Astrocyte (in vitro differentiated cells and primary cell): ENCODE results near the gene METTL15. TPM values are rescaled to one million over a fixed set of nuclear protein-coding genes. Genes with fewer than 3 reads are reported as not detected.
A peak's percentile ranks its signal among the peaks of the same experiment; 100 is the strongest.

Source experiments
- DNase-seq: peaks from one replicate; pipeline ENCODE4 v3.0.0-alpha.2; 2010; ENCODE audit warnings: low read depth
- FAIRE-seq: peaks from 2 replicates; lab custom pipeline; 2011; peaks lifted over from hg19 to GRCh38; lab: Jason Lieb, UNC
- H2AFZ ChIP-seq: 2 replicates; pipeline ENCODE4 v1.6.0; 2012; ENCODE audit warnings: low read depth, low read length, inconsistent platforms
- H3K27ac ChIP-seq: 2 replicates; pipeline ENCODE4 v1.5.1; 2011; ENCODE audit warnings: low read depth, low read length, inconsistent platforms
- H3K27me3 ChIP-seq: 2 replicates; pipeline ENCODE4 v1.6.0; 2011; ENCODE audit warnings: low read length, inconsistent platforms; ENCODE audit not compliant: insufficient read depth
- H3K36me3 ChIP-seq: 2 replicates; pipeline ENCODE4 v1.5.1; 2011; ENCODE audit warnings: low read length, inconsistent platforms; ENCODE audit not compliant: insufficient read depth
- H3K4me1 ChIP-seq: 2 replicates; pipeline ENCODE4 v1.5.1; 2011; ENCODE audit warnings: low read length, inconsistent platforms; ENCODE audit not compliant: insufficient read depth
- H3K4me2 ChIP-seq: 2 replicates; pipeline ENCODE4 v1.6.0; 2012; ENCODE audit warnings: low read length, inconsistent platforms
- H3K4me3 ChIP-seq: 2 replicates; pipeline ENCODE4 v1.5.1; 2011; ENCODE audit warnings: low read depth, mild to moderate bottlenecking, low read length, inconsistent platforms; ENCODE audit not compliant: insufficient read depth
- H3K79me2 ChIP-seq: 2 replicates; pipeline ENCODE4 v1.6.0; 2012; ENCODE audit warnings: mild to moderate bottlenecking, low read length, inconsistent platforms; ENCODE audit not compliant: insufficient read depth
- H3K9ac ChIP-seq: 2 replicates; pipeline ENCODE4 v1.6.0; 2012; ENCODE audit warnings: mild to moderate bottlenecking, low read length, inconsistent platforms
- H3K9me3 ChIP-seq: 2 replicates; pipeline ENCODE4 v1.5.1; 2012; ENCODE audit warnings: low read depth, mild to moderate bottlenecking, low read length, inconsistent platforms; ENCODE audit not compliant: insufficient read depth
- H4K20me1 ChIP-seq: 2 replicates; pipeline ENCODE4 v1.6.0; 2012; ENCODE audit warnings: low read length, inconsistent platforms; ENCODE audit not compliant: insufficient read depth
- H3K27ac Mint-ChIP-seq: one replicate; pipeline ENCODE4 v1.8.0; 2021; ENCODE audit warnings: mild to moderate bottlenecking, mixed read lengths; ENCODE audit not compliant: unreplicated experiment
- H3K27me3 Mint-ChIP-seq: one replicate; pipeline ENCODE4 v1.8.0; 2021; ENCODE audit warnings: low read depth, mixed read lengths; ENCODE audit not compliant: unreplicated experiment
- H3K36me3 Mint-ChIP-seq: one replicate; pipeline ENCODE4 v1.8.0; 2021; ENCODE audit warnings: low read depth, mixed read lengths; ENCODE audit not compliant: unreplicated experiment
- H3K4me1 Mint-ChIP-seq: one replicate; pipeline ENCODE4 v1.8.0; 2021; ENCODE audit warnings: low read depth, mixed read lengths; ENCODE audit not compliant: unreplicated experiment
- H3K4me3 Mint-ChIP-seq: one replicate; pipeline ENCODE4 v1.8.0; 2021; ENCODE audit warnings: mild to moderate bottlenecking, moderate library complexity, mixed read lengths; ENCODE audit not compliant: unreplicated experiment
- H3K9me3 Mint-ChIP-seq: one replicate; pipeline ENCODE4 v1.8.0; 2021; ENCODE audit warnings: mild to moderate bottlenecking, mixed read lengths; ENCODE audit not compliant: unreplicated experiment
- CTCF ChIP-seq: IDR thresholded peaks from 2 replicates; pipeline ENCODE4 v1.5.1; 2011; ENCODE audit warnings: low read depth, mild to moderate bottlenecking, inconsistent platforms, low read length, moderate library complexity; ENCODE audit not compliant: insufficient read depth
- EZH2 ChIP-seq: IDR thresholded peaks from 2 replicates; pipeline ENCODE4 v1.6.1; 2012; ENCODE audit warnings: mild to moderate bottlenecking, low read length, inconsistent platforms; ENCODE audit not compliant: insufficient read depth
- total RNA-seq: library from RNA; stranded (reverse); gene quantifications from 2 replicates; pipeline ENCODE4 v1.2.1, GENCODE V29; 2021

METTL15 gene
- total RNA-seq, 1 donor from 2014 or later, result 10.8 TPM

GRCh38 chr11:28110108-28110820, 2.1 kb downstream of the METTL15 start:
- peak overlapping the region; percentile 77 for H2AFZ ChIP-seq
- DNase-seq (peak; percentile 69), FAIRE-seq (no peak)
- H3K4me1 ChIP-seq, result peaks cover 11% of the 10 kb centered on the region
- H3K79me2 ChIP-seq, result peaks cover 73% of the 10 kb centered on the region
- Mint-ChIP-seq H3K27me3 (no peaks in the 10 kb centered on the region), H3K4me3 (peak overlapping the region; percentile 97), H3K27ac (peak overlapping the region; percentile 97), H3K36me3 (peaks cover 6% of the 10 kb centered on the region), H3K9me3 (no peaks in the 10 kb centered on the region), H3K4me1 (peaks cover 13% of the 10 kb centered on the region)
- no peaks in the 10 kb centered on the region for H3K36me3 ChIP-seq
- peak overlapping the region; percentile 87 for H3K4me3 ChIP-seq
- H3K9me3 ChIP-seq, result no peaks in the 10 kb centered on the region
- no peaks in the 10 kb centered on the region for H4K20me1 ChIP-seq
- H3K27me3 ChIP-seq, result no peaks in the 10 kb centered on the region
- peak overlapping the region; percentile 89 for H3K4me2 ChIP-seq
- TF ChIP-seq CTCF, result no peak
- TF ChIP-seq EZH2, result no peak
- H3K27ac ChIP-seq, result peak overlapping the region; percentile 95
- peak overlapping the region; percentile 98 for H3K9ac ChIP-seq

- Histone ChIP-seq H3K27ac (peak overlapping the region; percentile 95), H3K27me3 (no peaks in the 10 kb centered on the region), H3K79me2 (peaks cover 68% of the 10 kb centered on the region), H3K9me3 (no peaks in the 10 kb centered on the region), H3K9ac (peak overlapping the region; percentile 98), H3K4me3 (peak overlapping the region; percentile 87), H2AFZ (peak overlapping the region; percentile 77), H3K36me3 (no peaks in the 10 kb centered on the region), H4K20me1 (no peaks in the 10 kb centered on the region), H3K4me2 (peak overlapping the region; percentile 89), H3K4me1 (peaks cover 11% of the 10 kb centered on the region)
- Mint-ChIP-seq H3K27me3 (no peaks in the 10 kb centered on the region), H3K4me3 (peak overlapping the region; percentile 97), H3K36me3 (peaks cover 6% of the 10 kb centered on the region), H3K4me1 (peaks cover 13% of the 10 kb centered on the region), H3K27ac (peak overlapping the region; percentile 97), H3K9me3 (no peaks in the 10 kb centered on the region)
- DNase-seq, result peak; percentile 22
- no peak for FAIRE-seq
- TF ChIP-seq CTCF (no peak), EZH2 (no peak)
Measured at GRCh38 chr11:28110821-28111200, 2.6 kb downstream of the METTL15 start.

- H3K4me1 ChIP-seq, result peaks cover 5% of the 10 kb centered on the region
- no peak overlapping the region for H3K9ac ChIP-seq
- FAIRE-seq, result no peak
- H3K4me2 ChIP-seq, result no peak overlapping the region
- Mint-ChIP-seq H3K27me3 (no peaks in the 10 kb centered on the region), H3K36me3 (peaks cover 6% of the 10 kb centered on the region), H3K9me3 (no peaks in the 10 kb centered on the region), H3K27ac (no peak overlapping the region), H3K4me1 (peaks cover 17% of the 10 kb centered on the region), H3K4me3 (no peak overlapping the region)
- H3K79me2 ChIP-seq, result peaks cover 42% of the 10 kb centered on the region
- H3K4me3 ChIP-seq, result no peak overlapping the region
- no peaks in the 10 kb centered on the region for H3K27me3 ChIP-seq
- H4K20me1 ChIP-seq, result no peaks in the 10 kb centered on the region
- H3K36me3 ChIP-seq, result no peaks in the 10 kb centered on the region
- TF ChIP-seq EZH2 (no peak), CTCF (no peak)
- H3K27ac ChIP-seq, result no peak overlapping the region
- no peak overlapping the region for H2AFZ ChIP-seq
- no peak for DNase-seq
- H3K9me3 ChIP-seq, result no peaks in the 10 kb centered on the region
Measured at GRCh38 chr11:28114116-28114515, 5.9 kb downstream of the METTL15 start.
